Measurements from ENCODE around the gene PKD2L1.
A peak's percentile ranks its signal among the peaks of the same experiment; 100 is the strongest.

PKD2L1 gene

GRCh38 chr10:100345570-100346330 lies 15.7 kb upstream of the PKD2L1 start:
- Histone ChIP-seq H3K36me3 (ENCODE audit: control insufficient read depth in 2 of 2, insufficient read depth in 2 of 2, low read length in 2 of 2) (peaks cover 0 to 2% of the 10 kb centered on the region in 2 donors), H3K4me1 (ENCODE audit: control insufficient read depth in 2 of 2, insufficient read depth in 2 of 2, low read length in 2 of 2) (peaks cover 13 to 21% of the 10 kb centered on the region in 2 donors), H3K27ac (ENCODE audit: low read depth in 2 of 2, low read length in 2 of 2) (no peak overlapping the region), H3K4me3 (ENCODE audit: low read length in 2 of 2) (peak overlapping the region; percentile 74 to 76), H3K9ac (ENCODE audit: low read depth in 1 of 2, low read length in 2 of 2) (peak overlapping the region in 1 of 2 donors; percentile 62), H3K27me3 (ENCODE audit: control insufficient read depth in 2 of 2, insufficient read depth in 2 of 2, low read length in 2 of 2) (no peaks in the 10 kb centered on the region), H3K9me3 (ENCODE audit: control insufficient read depth in 2 of 2, low read length in 2 of 2) (no peaks in the 10 kb centered on the region)

GRCh38 chr10:100344241-100344788 lies 14.3 kb upstream of the PKD2L1 start:
- H3K9me3 ChIP-seq (ENCODE audit: control insufficient read depth in 2 of 2, low read length in 2 of 2), result no peaks in the 10 kb centered on the region
- H3K4me1 ChIP-seq (ENCODE audit: control insufficient read depth in 2 of 2, insufficient read depth in 2 of 2, low read length in 2 of 2), result peaks cover 13 to 17% of the 10 kb centered on the region in 2 donors
- H3K27ac ChIP-seq (ENCODE audit: low read depth in 2 of 2, low read length in 2 of 2), result no peak overlapping the region
- H3K27me3 ChIP-seq (ENCODE audit: control insufficient read depth in 2 of 2, insufficient read depth in 2 of 2, low read length in 2 of 2), result no peaks in the 10 kb centered on the region
- no peak overlapping the region for H3K4me3 ChIP-seq (ENCODE audit: low read length in 2 of 2)
- no peaks in the 10 kb centered on the region for H3K36me3 ChIP-seq (ENCODE audit: control insufficient read depth in 2 of 2, insufficient read depth in 2 of 2, low read length in 2 of 2)
- no peak overlapping the region for H3K9ac ChIP-seq (ENCODE audit: low read depth in 1 of 2, low read length in 2 of 2)

- no peaks in the 10 kb centered on the region for H3K9me3 ChIP-seq (ENCODE audit: control insufficient read depth in 2 of 2, low read length in 2 of 2)
- no peaks in the 10 kb centered on the region for H3K36me3 ChIP-seq (ENCODE audit: control insufficient read depth in 2 of 2, insufficient read depth in 2 of 2, low read length in 2 of 2)
- peaks cover 9 to 10% of the 10 kb centered on the region in 2 donors for H3K4me1 ChIP-seq (ENCODE audit: control insufficient read depth in 2 of 2, insufficient read depth in 2 of 2, low read length in 2 of 2)
- no peak overlapping the region for H3K27ac ChIP-seq (ENCODE audit: low read depth in 2 of 2, low read length in 2 of 2)
- H3K27me3 ChIP-seq (ENCODE audit: control insufficient read depth in 2 of 2, insufficient read depth in 2 of 2, low read length in 2 of 2), result no peaks in the 10 kb centered on the region
- H3K9ac ChIP-seq (ENCODE audit: low read depth in 1 of 2, low read length in 2 of 2), result no peak overlapping the region
- H3K4me3 ChIP-seq (ENCODE audit: low read length in 2 of 2), result no peak overlapping the region
Measured at GRCh38 chr10:100342627-100342972, 12.6 kb upstream of the PKD2L1 start.

- Histone ChIP-seq H3K36me3 (ENCODE audit: control insufficient read depth in 2 of 2, insufficient read depth in 2 of 2, low read length in 2 of 2) (no peaks in the 10 kb centered on the region), H3K4me3 (ENCODE audit: low read length in 2 of 2) (no peak overlapping the region), H3K27me3 (ENCODE audit: control insufficient read depth in 2 of 2, insufficient read depth in 2 of 2, low read length in 2 of 2) (no peaks in the 10 kb centered on the region), H3K9ac (ENCODE audit: low read depth in 1 of 2, low read length in 2 of 2) (no peak overlapping the region), H3K27ac (ENCODE audit: low read depth in 2 of 2, low read length in 2 of 2) (no peak overlapping the region), H3K4me1 (ENCODE audit: control insufficient read depth in 2 of 2, insufficient read depth in 2 of 2, low read length in 2 of 2) (peaks cover 7 to 9% of the 10 kb centered on the region in 2 donors), H3K9me3 (ENCODE audit: control insufficient read depth in 2 of 2, low read length in 2 of 2) (no peaks in the 10 kb centered on the region)
Measured at GRCh38 chr10:100341953-100342626, 12.1 kb upstream of the PKD2L1 start.

GRCh38 chr10:100340948-100341847 lies 11.2 kb upstream of the PKD2L1 start:
- Histone ChIP-seq H3K9ac (ENCODE audit: low read depth in 1 of 2, low read length in 2 of 2) (no peak overlapping the region), H3K36me3 (ENCODE audit: control insufficient read depth in 2 of 2, insufficient read depth in 2 of 2, low read length in 2 of 2) (no peaks in the 10 kb centered on the region), H3K4me3 (ENCODE audit: low read length in 2 of 2) (no peak overlapping the region), H3K9me3 (ENCODE audit: control insufficient read depth in 2 of 2, low read length in 2 of 2) (no peaks in the 10 kb centered on the region), H3K27me3 (ENCODE audit: control insufficient read depth in 2 of 2, insufficient read depth in 2 of 2, low read length in 2 of 2) (peaks cover 0 to under 1% of the 10 kb centered on the region in 2 donors), H3K4me1 (ENCODE audit: control insufficient read depth in 2 of 2, insufficient read depth in 2 of 2, low read length in 2 of 2) (peaks cover 5 to 7% of the 10 kb centered on the region in 2 donors), H3K27ac (ENCODE audit: low read depth in 2 of 2, low read length in 2 of 2) (peak overlapping the region in 1 of 2 donors; percentile 9)

GRCh38 chr10:100339236-100339635 lies 9.2 kb upstream of the PKD2L1 start:
- peaks cover 2 to 6% of the 10 kb centered on the region in 2 donors for H3K4me1 ChIP-seq (ENCODE audit: control insufficient read depth in 2 of 2, insufficient read depth in 2 of 2, low read length in 2 of 2)
- no peak overlapping the region for H3K9ac ChIP-seq (ENCODE audit: low read depth in 1 of 2, low read length in 2 of 2)
- peaks cover 0 to 2% of the 10 kb centered on the region in 2 donors for H3K27me3 ChIP-seq (ENCODE audit: control insufficient read depth in 2 of 2, insufficient read depth in 2 of 2, low read length in 2 of 2)
- H3K36me3 ChIP-seq (ENCODE audit: control insufficient read depth in 2 of 2, insufficient read depth in 2 of 2, low read length in 2 of 2), result no peaks in the 10 kb centered on the region
- no peak overlapping the region for H3K4me3 ChIP-seq (ENCODE audit: low read length in 2 of 2)
- H3K27ac ChIP-seq (ENCODE audit: low read depth in 2 of 2, low read length in 2 of 2), result no peak overlapping the region
- no peaks in the 10 kb centered on the region for H3K9me3 ChIP-seq (ENCODE audit: control insufficient read depth in 2 of 2, low read length in 2 of 2)

GRCh38 chr10:100338434-100339036 lies 8.5 kb upstream of the PKD2L1 start:
- no peaks in the 10 kb centered on the region for H3K9me3 ChIP-seq (ENCODE audit: control insufficient read depth in 2 of 2, low read length in 2 of 2)
- H3K36me3 ChIP-seq (ENCODE audit: control insufficient read depth in 2 of 2, insufficient read depth in 2 of 2, low read length in 2 of 2), result no peaks in the 10 kb centered on the region
- no peak overlapping the region for H3K4me3 ChIP-seq (ENCODE audit: low read length in 2 of 2)
- peaks cover 2 to 6% of the 10 kb centered on the region in 2 donors for H3K4me1 ChIP-seq (ENCODE audit: control insufficient read depth in 2 of 2, insufficient read depth in 2 of 2, low read length in 2 of 2)
- H3K27ac ChIP-seq (ENCODE audit: low read depth in 2 of 2, low read length in 2 of 2), result no peak overlapping the region
- peaks cover 0 to 2% of the 10 kb centered on the region in 2 donors for H3K27me3 ChIP-seq (ENCODE audit: control insufficient read depth in 2 of 2, insufficient read depth in 2 of 2, low read length in 2 of 2)
- no peak overlapping the region for H3K9ac ChIP-seq (ENCODE audit: low read depth in 1 of 2, low read length in 2 of 2)

- peaks cover 3 to 10% of the 10 kb centered on the region in 2 donors for H3K27me3 ChIP-seq (ENCODE audit: control insufficient read depth in 2 of 2, insufficient read depth in 2 of 2, low read length in 2 of 2)
- peaks cover 0 to 2% of the 10 kb centered on the region in 2 donors for H3K4me1 ChIP-seq (ENCODE audit: control insufficient read depth in 2 of 2, insufficient read depth in 2 of 2, low read length in 2 of 2)
- no peak overlapping the region for H3K27ac ChIP-seq (ENCODE audit: low read depth in 2 of 2, low read length in 2 of 2)
- H3K36me3 ChIP-seq (ENCODE audit: control insufficient read depth in 2 of 2, insufficient read depth in 2 of 2, low read length in 2 of 2), result no peaks in the 10 kb centered on the region
- no peaks in the 10 kb centered on the region for H3K9me3 ChIP-seq (ENCODE audit: control insufficient read depth in 2 of 2, low read length in 2 of 2)
- no peak overlapping the region for H3K9ac ChIP-seq (ENCODE audit: low read depth in 1 of 2, low read length in 2 of 2)
- H3K4me3 ChIP-seq (ENCODE audit: low read length in 2 of 2), result no peak overlapping the region
Measured at GRCh38 chr10:100334762-100335161, 4.7 kb upstream of the PKD2L1 start.

GRCh38 chr10:100333661-100334440 lies 3.8 kb upstream of the PKD2L1 start:
- Histone ChIP-seq H3K9ac (ENCODE audit: low read depth in 1 of 2, low read length in 2 of 2) (no peak overlapping the region), H3K9me3 (ENCODE audit: control insufficient read depth in 2 of 2, low read length in 2 of 2) (no peaks in the 10 kb centered on the region), H3K4me3 (ENCODE audit: low read length in 2 of 2) (no peak overlapping the region), H3K27me3 (ENCODE audit: control insufficient read depth in 2 of 2, insufficient read depth in 2 of 2, low read length in 2 of 2) (peaks cover 3 to 10% of the 10 kb centered on the region in 2 donors), H3K36me3 (ENCODE audit: control insufficient read depth in 2 of 2, insufficient read depth in 2 of 2, low read length in 2 of 2) (no peaks in the 10 kb centered on the region), H3K4me1 (ENCODE audit: control insufficient read depth in 2 of 2, insufficient read depth in 2 of 2, low read length in 2 of 2) (peaks cover 0 to 2% of the 10 kb centered on the region in 2 donors), H3K27ac (ENCODE audit: low read depth in 2 of 2, low read length in 2 of 2) (no peak overlapping the region)

All from mucosa of rectum (tissue), 2 donors.